Left cardiac atrium (tissue), 4 donors: Measurements from ENCODE around the gene FGFR4. TPM values are rescaled to one million over a fixed set of nuclear protein-coding genes. Genes with fewer than 3 reads are reported as not detected.

Experiments
- ATAC-seq, 2 donors: fragments of 200-7000 bp; cut with Tn5 transposase; one replicate each; pipeline ENCODE4 v1.9.1; 2020; ENCODE audit warnings: mild to moderate bottlenecking in 2 of 2, moderate library complexity in 2 of 2
- DNase-seq: peaks from one replicate; pipeline ENCODE4 v3.0.0-alpha.2; 2020
- intact Hi-C, 2 donors: fragments of 100-400 bp; cut with DNase I; formaldehyde crosslinking; loops; one replicate each; pipeline versions ENCODE4 v1.14.1 to v1.15.1; 2022 to 2023
- total RNA-seq, 2 donors: library from RNA; stranded (reverse); fragmentation: NEBNext Ultra II Directional; extraction: Animal tissue kit (Norgen Biotek cat#: 25700); gene quantifications; one replicate each; pipeline ENCODE4 v1.2.1, GENCODE V29; 2021
- donor health status: DM: no; HTN: yes; CAD: no.
- donor health status: DM: no; HTN: yes; CAD: no; lungs with severe emphysema.
- donor health status: DM: yes; HTN: yes; CAD: no.
- donor health status: Dilated cardiomyopathy.

FGFR4 gene
- total RNA-seq, 2 donors from 2014 or later: 0.92 to 1.4 TPM

- intact Hi-C loops: no loop called here
- ATAC-seq: no peak
- DNase-seq: no peak
These were observed 60.4 kb downstream of the FGFR4 start for GRCh38 chr5:177146891-177147638.

Other genes with a start within 250 kb of the FGFR4 start
- gene HK3, start 187.6 kb upstream of the FGFR4 start, total RNA-seq: 10 to 100 TPM in 1 of 2 donors, 1 to 10 TPM in 1; 9.2 to 16.8 TPM
- 10 to 100 TPM; 25.4 to 32.1 TPM for gene UIMC1, start 80.1 kb upstream of the FGFR4 start, total RNA-seq
- gene ZNF346, start 64.2 kb upstream of the FGFR4 start, total RNA-seq: 10 to 100 TPM in 1 of 2 donors, 1 to 10 TPM in 1; 9.9 to 11.6 TPM
- gene NSD1, start 46.9 kb downstream of the FGFR4 start, total RNA-seq: 10 to 100 TPM; 40.6 to 44.2 TPM
- gene RAB24, start 216.8 kb downstream of the FGFR4 start, total RNA-seq: 10 to 100 TPM; 18.8 to 20.1 TPM
- gene PRELID1, start 216.9 kb downstream of the FGFR4 start, total RNA-seq: 10 to 100 TPM; 52.6 to 64.0 TPM
- gene MXD3, start 225.0 kb downstream of the FGFR4 start, total RNA-seq: 1 to 10 TPM; 2.8 to 3.4 TPM